ENCODE measurements around the gene SERPINA4.

DNA sequence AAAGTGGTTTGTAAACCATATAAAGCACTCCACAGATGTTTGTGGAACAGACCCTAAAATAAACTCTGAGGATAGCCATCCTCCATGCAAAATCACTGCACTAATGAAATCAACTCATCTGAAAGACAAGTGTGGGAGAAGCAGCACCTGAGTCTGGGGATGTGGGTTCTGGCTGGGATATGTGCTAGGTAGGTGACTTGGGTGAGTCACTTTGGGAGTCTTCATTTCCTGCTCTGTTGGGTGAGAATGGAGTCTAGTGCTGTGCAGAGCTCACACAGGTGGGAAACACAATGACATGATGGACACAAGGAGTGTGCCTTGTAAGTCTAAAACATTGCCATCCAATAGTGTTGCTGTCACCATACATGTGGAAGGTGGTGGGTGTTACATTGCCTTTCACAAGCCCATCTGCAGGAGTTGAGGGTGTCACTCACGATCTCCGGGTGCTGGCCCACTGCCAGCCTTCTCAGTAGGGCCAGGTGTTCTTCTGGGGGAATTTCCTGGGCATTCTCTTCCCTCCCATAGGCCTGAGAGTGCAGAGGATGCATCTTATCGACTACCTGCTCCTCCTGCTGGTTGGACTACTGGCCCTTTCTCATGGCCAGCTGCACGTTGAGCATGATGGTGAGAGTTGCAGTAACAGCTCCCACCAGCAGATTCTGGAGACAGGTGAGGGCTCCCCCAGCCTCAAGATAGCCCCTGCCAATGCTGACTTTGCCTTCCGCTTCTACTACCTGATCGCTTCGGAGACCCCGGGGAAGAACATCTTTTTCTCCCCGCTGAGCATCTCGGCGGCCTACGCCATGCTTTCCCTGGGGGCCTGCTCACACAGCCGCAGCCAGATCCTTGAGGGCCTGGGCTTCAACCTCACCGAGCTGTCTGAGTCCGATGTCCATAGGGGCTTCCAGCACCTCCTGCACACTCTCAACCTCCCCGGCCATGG lies 2.0 kb downstream of the SERPINA4 start:
- TF ChIP-seq RAD21 (IDR thresholded peaks at IDR 0.05; ENCODE audit: low read depth) (no peak), EZH2 (IDR thresholded peaks at IDR 0.05) (no peak), SRF (IDR thresholded peaks at IDR 0.05; ENCODE audit: low read depth) (no peak), JUND (IDR thresholded peaks at IDR 0.05) (no peak), POLR2A (IDR thresholded peaks at IDR 0.05; ENCODE audit: borderline replicate concordance, extremely low read depth, insufficient read depth, insufficient read length) (no peak), SP1 (IDR thresholded peaks at IDR 0.05; ENCODE audit: low read depth) (no peak), POLR2AphosphoS5 (IDR thresholded peaks at IDR 0.05; ENCODE audit: low read depth, low read length) (no peak), YY1 (IDR thresholded peaks at IDR 0.05; ENCODE audit: extremely low read depth, insufficient replicate concordance, low read depth, low read length) (no peak), SIN3A (IDR thresholded peaks at IDR 0.05; ENCODE audit: low read depth) (no peak), EZH2phosphoT487 (IDR thresholded peaks at IDR 0.05; ENCODE audit: borderline replicate concordance) (no peak), ZNF274 (IDR thresholded peaks at IDR 0.05; ENCODE audit: low read depth, low read length) (no peak)
- TF ChIP-seq, protein P1, sequence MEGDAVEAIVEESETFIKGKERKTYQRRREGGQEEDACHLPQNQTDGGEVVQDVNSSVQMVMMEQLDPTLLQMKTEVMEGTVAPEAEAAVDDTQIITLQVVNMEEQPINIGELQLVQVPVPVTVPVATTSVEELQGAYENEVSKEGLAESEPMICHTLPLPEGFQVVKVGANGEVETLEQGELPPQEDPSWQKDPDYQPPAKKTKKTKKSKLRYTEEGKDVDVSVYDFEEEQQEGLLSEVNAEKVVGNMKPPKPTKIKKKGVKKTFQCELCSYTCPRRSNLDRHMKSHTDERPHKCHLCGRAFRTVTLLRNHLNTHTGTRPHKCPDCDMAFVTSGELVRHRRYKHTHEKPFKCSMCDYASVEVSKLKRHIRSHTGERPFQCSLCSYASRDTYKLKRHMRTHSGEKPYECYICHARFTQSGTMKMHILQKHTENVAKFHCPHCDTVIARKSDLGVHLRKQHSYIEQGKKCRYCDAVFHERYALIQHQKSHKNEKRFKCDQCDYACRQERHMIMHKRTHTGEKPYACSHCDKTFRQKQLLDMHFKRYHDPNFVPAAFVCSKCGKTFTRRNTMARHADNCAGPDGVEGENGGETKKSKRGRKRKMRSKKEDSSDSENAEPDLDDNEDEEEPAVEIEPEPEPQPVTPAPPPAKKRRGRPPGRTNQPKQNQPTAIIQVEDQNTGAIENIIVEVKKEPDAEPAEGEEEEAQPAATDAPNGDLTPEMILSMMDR (IDR thresholded peaks at IDR 0.05 in 2 of 3, conservative IDR thresholded peaks at IDR 0.05 in 1 of 3; ENCODE audit: borderline replicate concordance in 1 of 3, insufficient read depth in 1 of 3, low read depth in 2 of 3, low read length in 2 of 3): no peak
- TF ChIP-seq, protein P2, sequence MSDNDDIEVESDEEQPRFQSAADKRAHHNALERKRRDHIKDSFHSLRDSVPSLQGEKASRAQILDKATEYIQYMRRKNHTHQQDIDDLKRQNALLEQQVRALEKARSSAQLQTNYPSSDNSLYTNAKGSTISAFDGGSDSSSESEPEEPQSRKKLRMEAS (IDR thresholded peaks at IDR 0.05): no peak
- TF ChIP-seq, protein P3, sequence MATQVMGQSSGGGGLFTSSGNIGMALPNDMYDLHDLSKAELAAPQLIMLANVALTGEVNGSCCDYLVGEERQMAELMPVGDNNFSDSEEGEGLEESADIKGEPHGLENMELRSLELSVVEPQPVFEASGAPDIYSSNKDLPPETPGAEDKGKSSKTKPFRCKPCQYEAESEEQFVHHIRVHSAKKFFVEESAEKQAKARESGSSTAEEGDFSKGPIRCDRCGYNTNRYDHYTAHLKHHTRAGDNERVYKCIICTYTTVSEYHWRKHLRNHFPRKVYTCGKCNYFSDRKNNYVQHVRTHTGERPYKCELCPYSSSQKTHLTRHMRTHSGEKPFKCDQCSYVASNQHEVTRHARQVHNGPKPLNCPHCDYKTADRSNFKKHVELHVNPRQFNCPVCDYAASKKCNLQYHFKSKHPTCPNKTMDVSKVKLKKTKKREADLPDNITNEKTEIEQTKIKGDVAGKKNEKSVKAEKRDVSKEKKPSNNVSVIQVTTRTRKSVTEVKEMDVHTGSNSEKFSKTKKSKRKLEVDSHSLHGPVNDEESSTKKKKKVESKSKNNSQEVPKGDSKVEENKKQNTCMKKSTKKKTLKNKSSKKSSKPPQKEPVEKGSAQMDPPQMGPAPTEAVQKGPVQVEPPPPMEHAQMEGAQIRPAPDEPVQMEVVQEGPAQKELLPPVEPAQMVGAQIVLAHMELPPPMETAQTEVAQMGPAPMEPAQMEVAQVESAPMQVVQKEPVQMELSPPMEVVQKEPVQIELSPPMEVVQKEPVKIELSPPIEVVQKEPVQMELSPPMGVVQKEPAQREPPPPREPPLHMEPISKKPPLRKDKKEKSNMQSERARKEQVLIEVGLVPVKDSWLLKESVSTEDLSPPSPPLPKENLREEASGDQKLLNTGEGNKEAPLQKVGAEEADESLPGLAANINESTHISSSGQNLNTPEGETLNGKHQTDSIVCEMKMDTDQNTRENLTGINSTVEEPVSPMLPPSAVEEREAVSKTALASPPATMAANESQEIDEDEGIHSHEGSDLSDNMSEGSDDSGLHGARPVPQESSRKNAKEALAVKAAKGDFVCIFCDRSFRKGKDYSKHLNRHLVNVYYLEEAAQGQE (IDR thresholded peaks at IDR 0.05; ENCODE audit: low read depth): no peak

All from HCT116 (cell line).